Liver (tissue), 9 donors: ENCODE measurements around the gene NEUROG1. TPM values are rescaled to one million over a fixed set of nuclear protein-coding genes. Genes with fewer than 3 reads are reported as not detected.

ENCODE experiments used
- DNase-seq: peaks from one replicate; pipeline ENCODE4 v3.0.0-alpha.2; 2017; ENCODE audit warnings: low spot score
- H3K27ac ChIP-seq, 2 donors: one replicate each; pipeline ENCODE4 v1.7.0; 2013; ENCODE audit warnings: inconsistent platforms in 2 of 2, low read length in 2 of 2, control low read depth in 1 of 2, low read depth in 1 of 2, mild to moderate bottlenecking in 1 of 2
- H3K27me3 ChIP-seq, 4 donors: one replicate each; pipeline versions ENCODE4 v1.6.1 to v1.7.0; 2013; ENCODE audit warnings: low read length in 3 of 4, inconsistent platforms in 1 of 4, mild to moderate bottlenecking in 1 of 4, moderate library complexity in 1 of 4; ENCODE audit not compliant: control insufficient read depth in 4 of 4, insufficient read depth in 4 of 4
- H3K36me3 ChIP-seq, 4 donors: one replicate each; pipeline versions ENCODE4 v1.6.1 to v1.7.0; 2013; ENCODE audit warnings: low read length in 3 of 4, mild to moderate bottlenecking in 3 of 4, low read depth in 1 of 4, moderate library complexity in 1 of 4; ENCODE audit not compliant: control insufficient read depth in 4 of 4, insufficient read depth in 3 of 4
- H3K4me1 ChIP-seq, 4 donors: one replicate each; pipeline versions ENCODE4 v1.6.1 to v1.7.0; 2013; ENCODE audit warnings: low read length in 3 of 4, mild to moderate bottlenecking in 3 of 4, moderate library complexity in 1 of 4; ENCODE audit not compliant: control insufficient read depth in 4 of 4, insufficient read depth in 4 of 4
- H3K4me3 ChIP-seq, 3 donors: one replicate each; pipeline versions ENCODE4 v1.6.1 to v1.7.0; 2013; ENCODE audit warnings: low read length in 3 of 3, control low read depth in 1 of 3, low read depth in 1 of 3, mild to moderate bottlenecking in 1 of 3
- H3K9ac ChIP-seq, 2 donors: one replicate each; pipeline ENCODE4 v1.7.0; 2013; ENCODE audit warnings: low read length in 2 of 2, mild to moderate bottlenecking in 2 of 2, moderate library complexity in 2 of 2, control low read depth in 1 of 2, low read depth in 1 of 2
- H3K9me3 ChIP-seq, 4 donors: one replicate each; pipeline versions ENCODE4 v1.6.1 to v1.7.0; 2013; ENCODE audit warnings: low read length in 3 of 4; ENCODE audit not compliant: control insufficient read depth in 4 of 4
- GABPA ChIP-seq, 2 donors: IDR thresholded peaks in 1 of 2; conservative IDR thresholded peaks in 1 of 2; 2 replicates each; pipeline ENCODE4 v1.6.1; 2016; ENCODE audit warnings: antibody characterized with exemption in 2 of 2, mild to moderate bottlenecking in 1 of 2, moderate library complexity in 1 of 2
- HNF4G ChIP-seq: IDR thresholded peaks from 2 replicates; pipeline ENCODE4 v1.6.1; 2016; ENCODE audit warnings: antibody characterized with exemption
- JUND ChIP-seq, 2 donors: IDR thresholded peaks; 2 replicates each; pipeline ENCODE4 v1.6.1; 2016; ENCODE audit warnings: antibody characterized with exemption in 2 of 2
- RAD21 ChIP-seq, 2 donors: IDR thresholded peaks; 2 replicates each; pipeline ENCODE4 v1.6.1; 2016; ENCODE audit warnings: antibody characterized with exemption in 2 of 2, mild to moderate bottlenecking in 2 of 2
- RXRA ChIP-seq, 2 donors: IDR thresholded peaks; 2 replicates each; pipeline ENCODE4 v1.6.1; 2017 to 2018; ENCODE audit warnings: antibody characterized with exemption in 2 of 2, mild to moderate bottlenecking in 1 of 2
- SP1 ChIP-seq: IDR thresholded peaks from 2 replicates; pipeline ENCODE4 v1.6.1; 2018; ENCODE audit warnings: antibody characterized with exemption, mild to moderate bottlenecking
- TAF1 ChIP-seq: conservative IDR thresholded peaks from 2 replicates; pipeline ENCODE4 v1.6.1; 2016; ENCODE audit warnings: antibody characterized with exemption, mild to moderate bottlenecking
- YY1 ChIP-seq: IDR thresholded peaks from 2 replicates; pipeline ENCODE4 v1.6.1; 2016; ENCODE audit warnings: antibody characterized with exemption, mild to moderate bottlenecking
- WGBS: extraction: QIAGEN DNeasy Blood & Tissue Kit; methylation state at CpG from one replicate; pipeline ENCODE4 v1.1.7; 2013; 5-methylcytosine and 5-hydroxymethylcytosine counted together
- polyA plus RNA-seq, 2 donors: library from polyadenylated mRNA; stranded (reverse) in 1 of 2; unstranded in 1 of 2; fragments of 200-250 nt in 1 of 2; fragments of >200 nt in 1 of 2; fragmentation: Nextera tagmentation in 1 of 2; extraction: Ambion mirVana in 1 of 2; gene quantifications; one replicate each; pipeline versions ENCODE4 v1.2.1 to v1.2.3, GENCODE V29; 2013 to 2015
- total RNA-seq, 2 donors: library from RNA; depleted of rRNA; stranded (reverse); fragments of >200 nt; gene quantifications; one replicate each; pipeline ENCODE4 v1.2.3, GENCODE V29; 2014
- TF ChIP-seq, protein P1 (sequence below): fragments of 150-350 bp; IDR thresholded peaks from 2 replicates; pipeline ENCODE4 v1.5.1; 2017; ENCODE audit warnings: improper control_type of control experiment, low read depth, low read length; ENCODE audit not compliant: missing input control
- TF ChIP-seq, protein P2 (sequence below): IDR thresholded peaks from 2 replicates; pipeline ENCODE4 v1.6.1; 2016; ENCODE audit warnings: antibody characterized with exemption, mild to moderate bottlenecking
- TF ChIP-seq, protein P3 (sequence below): IDR thresholded peaks from 2 replicates; pipeline ENCODE4 v1.6.1; 2016; ENCODE audit warnings: antibody characterized with exemption
- donor health status: healthy.
- donor health status: healthy.
- donor health status: healthy.
- donor health status: healthy.
- donor health status: healthy.

Gene NEUROG1
- total and polyA plus RNA-seq, 4 donors, result not detected

DNA sequence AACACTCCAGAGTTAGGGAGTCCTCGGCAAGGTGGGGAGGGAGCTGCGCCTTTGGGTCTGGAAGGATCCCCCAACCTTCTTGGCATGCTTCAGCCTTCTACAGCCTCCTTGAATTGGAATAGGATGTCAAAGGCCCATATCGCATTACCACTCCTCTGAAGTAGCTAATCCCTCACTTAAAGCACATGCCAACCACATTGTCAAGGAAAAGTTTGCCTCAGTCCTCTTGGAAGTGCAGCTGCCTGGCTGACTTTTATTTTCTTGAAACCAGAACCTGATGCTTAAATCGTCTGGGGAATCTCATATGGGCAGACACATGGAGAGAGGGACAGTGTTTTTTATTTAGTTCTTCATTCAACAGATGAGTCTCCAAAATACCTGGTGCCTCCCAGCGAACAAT is 28.6 kb upstream of the NEUROG1 start:
- DNase-seq, result no peak
- 84% methylated on average over 5 of the region's 5 CpGs for WGBS
- Histone ChIP-seq H3K4me1 (peaks cover 0 to 8% (median 0%) of the 10 kb centered on the region in 4 donors), H3K27ac (no peak overlapping the region), H3K9me3 (no peaks in the 10 kb centered on the region), H3K4me3 (no peak overlapping the region), H3K9ac (no peak overlapping the region), H3K27me3 (no peaks in the 10 kb centered on the region), H3K36me3 (no peaks in the 10 kb centered on the region)
- TF ChIP-seq YY1 (no peak), TAF1 (no peak), GABPA (IDR thresholded peaks at IDR 0.05 in 1 of 2, conservative IDR thresholded peaks at IDR 0.05 in 1 of 2) (no peak)

DNA sequence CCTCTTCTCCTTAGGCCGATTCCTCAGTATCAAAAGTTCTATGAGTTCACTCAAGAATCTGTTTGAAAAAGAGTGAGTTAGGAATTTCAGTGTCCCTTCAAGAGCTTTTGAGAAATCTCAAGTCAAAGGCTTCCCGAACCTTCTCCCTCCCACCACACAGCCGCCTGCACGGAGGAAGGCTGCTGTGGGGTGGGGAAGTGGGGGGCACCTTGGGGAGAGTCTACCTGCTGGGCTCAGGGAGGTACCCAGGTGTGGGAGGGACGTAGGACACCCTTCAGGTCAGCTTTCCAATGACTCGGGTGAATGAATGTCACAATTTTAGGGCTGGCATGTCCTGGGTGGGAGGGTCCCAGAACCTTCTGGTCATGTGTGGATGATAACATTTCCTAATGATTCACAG is 25.5 kb upstream of the NEUROG1 start:
- DNase-seq, result no peak
- no peaks in the 10 kb centered on the region for H3K36me3 ChIP-seq
- no peaks in the 10 kb centered on the region for H3K9me3 ChIP-seq
- TF ChIP-seq JUND (IDR thresholded peaks at IDR 0.05) (no peak), RXRA (IDR thresholded peaks at IDR 0.05) (no peak), SP1 (no peak), YY1 (no peak), HNF4G (no peak)
- TF ChIP-seq, protein P1, sequence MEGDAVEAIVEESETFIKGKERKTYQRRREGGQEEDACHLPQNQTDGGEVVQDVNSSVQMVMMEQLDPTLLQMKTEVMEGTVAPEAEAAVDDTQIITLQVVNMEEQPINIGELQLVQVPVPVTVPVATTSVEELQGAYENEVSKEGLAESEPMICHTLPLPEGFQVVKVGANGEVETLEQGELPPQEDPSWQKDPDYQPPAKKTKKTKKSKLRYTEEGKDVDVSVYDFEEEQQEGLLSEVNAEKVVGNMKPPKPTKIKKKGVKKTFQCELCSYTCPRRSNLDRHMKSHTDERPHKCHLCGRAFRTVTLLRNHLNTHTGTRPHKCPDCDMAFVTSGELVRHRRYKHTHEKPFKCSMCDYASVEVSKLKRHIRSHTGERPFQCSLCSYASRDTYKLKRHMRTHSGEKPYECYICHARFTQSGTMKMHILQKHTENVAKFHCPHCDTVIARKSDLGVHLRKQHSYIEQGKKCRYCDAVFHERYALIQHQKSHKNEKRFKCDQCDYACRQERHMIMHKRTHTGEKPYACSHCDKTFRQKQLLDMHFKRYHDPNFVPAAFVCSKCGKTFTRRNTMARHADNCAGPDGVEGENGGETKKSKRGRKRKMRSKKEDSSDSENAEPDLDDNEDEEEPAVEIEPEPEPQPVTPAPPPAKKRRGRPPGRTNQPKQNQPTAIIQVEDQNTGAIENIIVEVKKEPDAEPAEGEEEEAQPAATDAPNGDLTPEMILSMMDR, result no peak
- peaks cover 0 to 8% (median 0%) of the 10 kb centered on the region in 4 donors for H3K4me1 ChIP-seq
- no peak overlapping the region for H3K27ac ChIP-seq
- WGBS, result 87% methylated on average over 6 of the region's 6 CpGs
- H3K27me3 ChIP-seq, result peaks cover 0 to 2% (median 0%) of the 10 kb centered on the region in 4 donors
- H3K4me3 ChIP-seq, result no peak overlapping the region
- no peak overlapping the region for H3K9ac ChIP-seq

DNA sequence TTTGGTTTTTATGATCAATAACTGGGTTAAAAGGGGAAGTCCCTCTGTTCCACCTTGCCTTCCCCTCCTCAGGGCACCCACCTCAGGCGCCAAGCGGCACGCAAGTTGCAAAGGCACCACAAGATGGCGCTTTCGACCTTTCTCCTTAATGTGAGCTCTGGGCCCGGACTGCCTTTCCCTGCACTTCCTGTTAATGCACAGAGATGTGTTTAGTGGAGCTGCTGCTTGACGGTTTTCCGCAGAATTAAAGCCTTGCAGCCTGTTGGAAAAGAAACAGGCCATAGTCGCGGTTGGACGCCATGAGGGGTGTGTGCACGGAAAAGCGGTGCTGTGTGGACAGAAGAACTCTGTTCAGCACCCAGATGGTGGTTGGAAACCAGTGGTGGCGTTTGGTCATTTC is 25.1 kb upstream of the NEUROG1 start:
- no peaks in the 10 kb centered on the region for H3K36me3 ChIP-seq
- WGBS, result 18% methylated on average over 14 of the region's 14 CpGs
- H3K4me3 ChIP-seq, result no peak overlapping the region
- DNase-seq, result peak; percentile 74
- no peak for TF ChIP-seq TAF1
- TF ChIP-seq, protein P1, result peak; percentile 75
- TF ChIP-seq RAD21 (IDR thresholded peaks at IDR 0.05), result peak; percentile 80 to 90
- H3K27me3 ChIP-seq, result peaks cover 0 to 2% (median 0%) of the 10 kb centered on the region in 4 donors
- H3K27ac ChIP-seq, result no peak overlapping the region
- no peak overlapping the region for H3K9ac ChIP-seq
- no peaks in the 10 kb centered on the region for H3K9me3 ChIP-seq
- H3K4me1 ChIP-seq, result peaks cover 0 to 7% (median 0%) of the 10 kb centered on the region in 4 donors

DNA sequence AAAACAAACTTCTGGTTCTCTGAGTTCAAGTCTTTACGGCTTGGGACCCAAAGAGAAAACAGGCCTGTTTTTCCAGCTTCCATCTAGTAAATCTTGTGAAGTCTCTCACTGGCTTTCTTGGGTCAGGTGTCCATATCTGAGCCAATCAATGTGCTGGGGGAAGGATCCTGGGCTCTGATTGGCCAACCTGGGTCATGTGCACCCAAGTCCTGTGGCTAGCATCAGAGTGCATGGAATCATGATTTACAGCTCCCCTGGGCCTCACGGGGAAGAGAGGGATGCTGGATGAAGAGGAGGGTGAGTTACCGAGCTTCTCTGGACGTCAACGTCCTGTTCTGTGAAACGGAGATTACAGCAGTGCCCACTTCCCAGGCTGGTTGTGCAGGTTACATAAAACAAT is 23.6 kb upstream of the NEUROG1 start:
- WGBS, result 74% methylated on average over 6 of the region's 6 CpGs
- no peak overlapping the region for H3K27ac ChIP-seq
- peaks cover 0 to 4% (median 0%) of the 10 kb centered on the region in 4 donors for H3K4me1 ChIP-seq
- H3K36me3 ChIP-seq, result no peaks in the 10 kb centered on the region
- peaks cover 0 to 2% (median 0%) of the 10 kb centered on the region in 4 donors for H3K27me3 ChIP-seq
- H3K9ac ChIP-seq, result no peak overlapping the region
- DNase-seq, result no peak
- no peaks in the 10 kb centered on the region for H3K9me3 ChIP-seq
- H3K4me3 ChIP-seq, result no peak overlapping the region
- no peak for TF ChIP-seq HNF4G
- TF ChIP-seq, protein P2, sequence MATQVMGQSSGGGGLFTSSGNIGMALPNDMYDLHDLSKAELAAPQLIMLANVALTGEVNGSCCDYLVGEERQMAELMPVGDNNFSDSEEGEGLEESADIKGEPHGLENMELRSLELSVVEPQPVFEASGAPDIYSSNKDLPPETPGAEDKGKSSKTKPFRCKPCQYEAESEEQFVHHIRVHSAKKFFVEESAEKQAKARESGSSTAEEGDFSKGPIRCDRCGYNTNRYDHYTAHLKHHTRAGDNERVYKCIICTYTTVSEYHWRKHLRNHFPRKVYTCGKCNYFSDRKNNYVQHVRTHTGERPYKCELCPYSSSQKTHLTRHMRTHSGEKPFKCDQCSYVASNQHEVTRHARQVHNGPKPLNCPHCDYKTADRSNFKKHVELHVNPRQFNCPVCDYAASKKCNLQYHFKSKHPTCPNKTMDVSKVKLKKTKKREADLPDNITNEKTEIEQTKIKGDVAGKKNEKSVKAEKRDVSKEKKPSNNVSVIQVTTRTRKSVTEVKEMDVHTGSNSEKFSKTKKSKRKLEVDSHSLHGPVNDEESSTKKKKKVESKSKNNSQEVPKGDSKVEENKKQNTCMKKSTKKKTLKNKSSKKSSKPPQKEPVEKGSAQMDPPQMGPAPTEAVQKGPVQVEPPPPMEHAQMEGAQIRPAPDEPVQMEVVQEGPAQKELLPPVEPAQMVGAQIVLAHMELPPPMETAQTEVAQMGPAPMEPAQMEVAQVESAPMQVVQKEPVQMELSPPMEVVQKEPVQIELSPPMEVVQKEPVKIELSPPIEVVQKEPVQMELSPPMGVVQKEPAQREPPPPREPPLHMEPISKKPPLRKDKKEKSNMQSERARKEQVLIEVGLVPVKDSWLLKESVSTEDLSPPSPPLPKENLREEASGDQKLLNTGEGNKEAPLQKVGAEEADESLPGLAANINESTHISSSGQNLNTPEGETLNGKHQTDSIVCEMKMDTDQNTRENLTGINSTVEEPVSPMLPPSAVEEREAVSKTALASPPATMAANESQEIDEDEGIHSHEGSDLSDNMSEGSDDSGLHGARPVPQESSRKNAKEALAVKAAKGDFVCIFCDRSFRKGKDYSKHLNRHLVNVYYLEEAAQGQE, result no peak
- TF ChIP-seq, protein P3, sequence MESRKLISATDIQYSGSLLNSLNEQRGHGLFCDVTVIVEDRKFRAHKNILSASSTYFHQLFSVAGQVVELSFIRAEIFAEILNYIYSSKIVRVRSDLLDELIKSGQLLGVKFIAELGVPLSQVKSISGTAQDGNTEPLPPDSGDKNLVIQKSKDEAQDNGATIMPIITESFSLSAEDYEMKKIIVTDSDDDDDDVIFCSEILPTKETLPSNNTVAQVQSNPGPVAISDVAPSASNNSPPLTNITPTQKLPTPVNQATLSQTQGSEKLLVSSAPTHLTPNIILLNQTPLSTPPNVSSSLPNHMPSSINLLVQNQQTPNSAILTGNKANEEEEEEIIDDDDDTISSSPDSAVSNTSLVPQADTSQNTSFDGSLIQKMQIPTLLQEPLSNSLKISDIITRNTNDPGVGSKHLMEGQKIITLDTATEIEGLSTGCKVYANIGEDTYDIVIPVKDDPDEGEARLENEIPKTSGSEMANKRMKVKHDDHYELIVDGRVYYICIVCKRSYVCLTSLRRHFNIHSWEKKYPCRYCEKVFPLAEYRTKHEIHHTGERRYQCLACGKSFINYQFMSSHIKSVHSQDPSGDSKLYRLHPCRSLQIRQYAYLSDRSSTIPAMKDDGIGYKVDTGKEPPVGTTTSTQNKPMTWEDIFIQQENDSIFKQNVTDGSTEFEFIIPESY, result no peak
